CD8-positive, alpha-beta memory T cell (primary cell): ENCODE data around the gene RBMS3. TPM values are rescaled to one million over a fixed set of nuclear protein-coding genes. Genes with fewer than 3 reads are reported as not detected.

Experiments used
- CTCF ChIA-PET: fragments of 350-600 bp; sonication (Branson Sonifier 250); formaldehyde crosslinking; loops from one replicate; lab custom pipeline; 2021; ENCODE audit warnings: antibody characterized with exemption; lab: Charles Lee
- POLR2A ChIA-PET: fragments of 350-600 bp; sonication (Branson Sonifier 250); formaldehyde crosslinking; loops from one replicate; lab custom pipeline; 2021; ENCODE audit warnings: antibody characterized with exemption; lab: Charles Lee
- DNase-seq, 5 donors: peaks; one replicate each; pipeline versions ENCODE4 v3.0.0 to v3.0.0-alpha.2; 2020 to 2022; ENCODE audit warnings: mixed read lengths in 1 of 5
- H3K27ac ChIP-seq: one replicate; pipeline ENCODE4 v1.7.0; 2013; ENCODE audit warnings: low read depth, mild to moderate bottlenecking, low read length, moderate library complexity
- H3K27me3 ChIP-seq: 2 replicates; pipeline ENCODE4 v1.7.0; 2013; ENCODE audit warnings: low read length, mild to moderate bottlenecking; ENCODE audit not compliant: insufficient read depth, poor library complexity, severe bottlenecking
- H3K36me3 ChIP-seq: 2 replicates; pipeline ENCODE4 v1.7.0; 2013; ENCODE audit warnings: mild to moderate bottlenecking, low read length, moderate library complexity; ENCODE audit not compliant: insufficient read depth
- H3K4me1 ChIP-seq: 2 replicates; pipeline ENCODE4 v1.7.0; 2013; ENCODE audit warnings: mild to moderate bottlenecking, low read length, moderate library complexity; ENCODE audit not compliant: insufficient read depth
- H3K4me3 ChIP-seq: 2 replicates; pipeline ENCODE4 v1.7.0; 2013; ENCODE audit warnings: mild to moderate bottlenecking, low read length
- H3K9me3 ChIP-seq: 2 replicates; pipeline ENCODE4 v1.7.0; 2013; ENCODE audit warnings: mild to moderate bottlenecking, low read length
- H3K27ac Mint-ChIP-seq, 8 donors: one replicate each; pipeline ENCODE4 v1.8.0; 2020 to 2021; ENCODE audit warnings: mixed read lengths in 8 of 8, mild to moderate bottlenecking in 6 of 8, inconsistent platforms in 3 of 8, moderate library complexity in 3 of 8
- H3K27me3 Mint-ChIP-seq, 2 donors: one replicate each; pipeline ENCODE4 v1.8.0; 2020 to 2021; ENCODE audit warnings: mixed read lengths in 2 of 2, mild to moderate bottlenecking in 1 of 2, moderate library complexity in 1 of 2
- H3K36me3 Mint-ChIP-seq, 3 donors: one replicate each; pipeline ENCODE4 v1.8.0; 2020 to 2021; ENCODE audit warnings: mixed read lengths in 3 of 3, inconsistent platforms in 1 of 3, mild to moderate bottlenecking in 1 of 3
- H3K4me1 Mint-ChIP-seq, 3 donors: one replicate each; pipeline ENCODE4 v1.8.0; 2020 to 2021; ENCODE audit warnings: mixed read lengths in 3 of 3, inconsistent platforms in 1 of 3, mild to moderate bottlenecking in 1 of 3
- H3K4me3 Mint-ChIP-seq, 7 donors: one replicate each; pipeline ENCODE4 v1.8.0; 2020 to 2021; ENCODE audit warnings: mixed read lengths in 7 of 7, mild to moderate bottlenecking in 6 of 7, moderate library complexity in 4 of 7, inconsistent platforms in 2 of 7
- H3K9me3 Mint-ChIP-seq, 5 donors: one replicate each; pipeline ENCODE4 v1.8.0; 2020 to 2022; ENCODE audit warnings: mixed read lengths in 5 of 5, mild to moderate bottlenecking in 3 of 5, moderate library complexity in 2 of 5, inconsistent platforms in 1 of 5
- polyA plus RNA-seq: library from polyadenylated mRNA; unstranded; fragments of 300-500 nt; fragmentation: Illumina TruSeq; gene quantifications from one replicate; pipeline ENCODE4 v1.2.3, GENCODE V29; 2021
- total RNA-seq, 2 experiments: library from RNA; stranded (reverse); gene quantifications; one replicate each; pipeline ENCODE4 v1.2.3, GENCODE V29; 2021

RBMS3 gene
- total and polyA plus RNA-seq, 3 experiments from 2014 or later = 0.21 to 0.33 (median 0.22) TPM

DNA sequence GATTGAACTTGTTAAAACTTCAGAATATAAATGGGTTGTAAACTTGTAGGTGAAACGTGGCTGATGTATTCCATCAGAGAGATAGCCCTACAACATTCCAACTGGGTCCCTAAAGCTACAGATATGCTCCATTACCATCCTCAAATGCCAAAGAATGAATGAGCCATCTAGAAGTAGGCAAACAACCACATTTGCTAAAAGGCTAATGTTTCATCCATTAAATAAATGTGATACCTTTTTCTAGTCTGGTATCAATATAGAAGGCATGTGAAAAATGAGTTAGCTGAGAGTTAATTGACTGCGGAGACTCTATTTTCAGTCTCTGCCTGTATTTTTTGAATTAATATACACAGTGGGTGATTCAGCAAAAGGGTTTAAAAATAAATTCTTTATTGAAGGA is 203.8 kb downstream of the RBMS3 start:
- Histone ChIP-seq H3K9me3 (no peaks in the 10 kb centered on the region), H3K4me1 (no peaks in the 10 kb centered on the region), H3K27ac (no peak overlapping the region), H3K4me3 (no peak overlapping the region), H3K36me3 (no peaks in the 10 kb centered on the region), H3K27me3 (no peaks in the 10 kb centered on the region)
- H3K27me3 Mint-ChIP-seq = no peaks in the 10 kb centered on the region
- CTCF ChIA-PET = no interaction called here
- H3K9me3 Mint-ChIP-seq = peaks cover 0 to 7% (median 3%) of the 10 kb centered on the region in 5 donors
- DNase-seq = no peak
- POLR2A ChIA-PET = no interaction called here
- H3K4me1 Mint-ChIP-seq = no peaks in the 10 kb centered on the region
- H3K4me3 Mint-ChIP-seq = no peak overlapping the region
- H3K27ac Mint-ChIP-seq = no peak overlapping the region
- H3K36me3 Mint-ChIP-seq = no peaks in the 10 kb centered on the region

GRCh38 chr3:29486096-29486495 is 205.2 kb downstream of the RBMS3 start:
- CTCF ChIA-PET = no interaction called here
- no peak overlapping the region for H3K27ac ChIP-seq
- H3K4me3 ChIP-seq = no peak overlapping the region
- H3K27ac Mint-ChIP-seq = no peak overlapping the region
- H3K9me3 ChIP-seq = no peaks in the 10 kb centered on the region
- POLR2A ChIA-PET = no interaction called here
- no peaks in the 10 kb centered on the region for H3K27me3 Mint-ChIP-seq
- H3K36me3 ChIP-seq = no peaks in the 10 kb centered on the region
- H3K27me3 ChIP-seq = no peaks in the 10 kb centered on the region
- H3K9me3 Mint-ChIP-seq = peaks cover 0 to 16% (median 3%) of the 10 kb centered on the region in 5 donors
- no peak for DNase-seq
- H3K4me1 ChIP-seq = no peaks in the 10 kb centered on the region
- no peaks in the 10 kb centered on the region for H3K36me3 Mint-ChIP-seq
- H3K4me3 Mint-ChIP-seq = no peak overlapping the region
- no peaks in the 10 kb centered on the region for H3K4me1 Mint-ChIP-seq

GRCh38 chr3:29486917-29487316 is 206.0 kb downstream of the RBMS3 start:
- Histone ChIP-seq H3K9me3 (no peaks in the 10 kb centered on the region), H3K27ac (no peak overlapping the region), H3K4me1 (no peaks in the 10 kb centered on the region), H3K4me3 (no peak overlapping the region), H3K36me3 (no peaks in the 10 kb centered on the region), H3K27me3 (no peaks in the 10 kb centered on the region)
- POLR2A ChIA-PET = interaction anchor here (0.8 kb wide), 1 partner anchor 15 kb away, joined by 3 read pairs; no protein-coding TSS in a partner anchor
- CTCF ChIA-PET = no interaction called here
- H3K36me3 Mint-ChIP-seq = no peaks in the 10 kb centered on the region
- H3K27ac Mint-ChIP-seq = no peak overlapping the region
- DNase-seq = no peak
- H3K27me3 Mint-ChIP-seq = no peaks in the 10 kb centered on the region
- H3K4me3 Mint-ChIP-seq = no peak overlapping the region
- H3K4me1 Mint-ChIP-seq = no peaks in the 10 kb centered on the region
- peaks cover 0 to 16% (median 3%) of the 10 kb centered on the region in 5 donors for H3K9me3 Mint-ChIP-seq

DNA sequence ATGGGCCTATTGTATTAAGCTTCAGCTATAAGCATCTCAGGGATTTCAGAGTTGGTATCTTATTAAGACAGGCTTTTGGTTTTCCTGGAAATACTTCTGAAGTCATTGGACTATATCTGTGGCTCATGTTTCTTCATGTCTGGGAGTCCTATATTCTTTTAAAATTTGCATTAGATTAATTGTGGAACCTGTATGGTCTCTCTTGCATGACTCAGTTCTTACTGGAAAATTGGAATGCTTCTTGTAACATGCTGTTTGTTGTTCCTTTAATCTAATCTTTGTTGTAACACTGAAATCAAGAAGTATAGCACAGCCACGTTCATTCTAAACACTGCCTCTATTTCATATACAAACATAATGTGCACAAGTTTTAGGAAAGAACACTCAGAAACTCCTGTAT is 208.1 kb downstream of the RBMS3 start:
- Mint-ChIP-seq H3K9me3 (peaks cover 0 to 16% (median 3%) of the 10 kb centered on the region in 5 donors), H3K27ac (no peak overlapping the region), H3K4me3 (no peak overlapping the region), H3K36me3 (no peaks in the 10 kb centered on the region), H3K4me1 (no peaks in the 10 kb centered on the region), H3K27me3 (no peaks in the 10 kb centered on the region)
- Histone ChIP-seq H3K36me3 (no peaks in the 10 kb centered on the region), H3K27ac (no peak overlapping the region), H3K9me3 (no peaks in the 10 kb centered on the region), H3K27me3 (no peaks in the 10 kb centered on the region), H3K4me1 (no peaks in the 10 kb centered on the region), H3K4me3 (no peak overlapping the region)
- POLR2A ChIA-PET = no interaction called here
- no peak for DNase-seq
- CTCF ChIA-PET = no interaction called here

GRCh38 chr3:29493109-29493508 is 212.2 kb downstream of the RBMS3 start:
- Mint-ChIP-seq H3K27ac (no peak overlapping the region), H3K36me3 (no peaks in the 10 kb centered on the region), H3K27me3 (no peaks in the 10 kb centered on the region), H3K4me3 (no peak overlapping the region), H3K9me3 (peaks cover 0 to 24% (median 3%) of the 10 kb centered on the region in 5 donors), H3K4me1 (no peaks in the 10 kb centered on the region)
- Histone ChIP-seq H3K27me3 (no peaks in the 10 kb centered on the region), H3K27ac (no peak overlapping the region), H3K4me3 (no peak overlapping the region), H3K4me1 (no peaks in the 10 kb centered on the region), H3K36me3 (no peaks in the 10 kb centered on the region), H3K9me3 (no peaks in the 10 kb centered on the region)
- CTCF ChIA-PET = no interaction called here
- no peak for DNase-seq
- POLR2A ChIA-PET = no interaction called here

GRCh38 chr3:29494305-29495036 is 213.6 kb downstream of the RBMS3 start:
- POLR2A ChIA-PET = no interaction called here
- DNase-seq = no peak
- H3K4me1 ChIP-seq = no peaks in the 10 kb centered on the region
- Mint-ChIP-seq H3K4me1 (no peaks in the 10 kb centered on the region), H3K9me3 (peaks cover 0 to 17% (median under 1%) of the 10 kb centered on the region in 5 donors), H3K36me3 (no peaks in the 10 kb centered on the region), H3K27me3 (no peaks in the 10 kb centered on the region), H3K4me3 (no peak overlapping the region), H3K27ac (no peak overlapping the region)
- H3K27ac ChIP-seq = no peak overlapping the region
- no peaks in the 10 kb centered on the region for H3K27me3 ChIP-seq
- H3K36me3 ChIP-seq = no peaks in the 10 kb centered on the region
- H3K4me3 ChIP-seq = no peak overlapping the region
- H3K9me3 ChIP-seq = no peaks in the 10 kb centered on the region
- CTCF ChIA-PET = no interaction called here

DNA sequence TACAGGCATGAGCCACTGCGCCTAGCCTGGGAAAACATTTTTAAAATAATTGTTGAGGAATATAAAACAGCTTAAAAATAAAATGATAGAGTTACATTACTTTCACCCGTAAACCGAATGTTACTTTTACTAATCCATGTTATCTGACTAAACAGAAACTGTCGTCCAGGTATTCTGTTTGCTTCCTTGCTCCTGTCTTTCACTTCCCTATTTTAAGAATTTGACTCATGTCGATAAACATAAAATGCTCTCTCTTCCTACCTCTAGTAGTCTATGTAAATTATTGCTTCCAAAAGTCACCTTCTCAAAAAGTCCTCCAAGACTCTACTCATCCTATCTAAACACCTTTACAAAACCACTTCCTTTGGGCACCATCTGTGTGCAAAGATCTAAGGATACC is 216.4 kb downstream of the RBMS3 start:
- Mint-ChIP-seq H3K9me3 (peaks cover 0 to 8% (median 0%) of the 10 kb centered on the region in 5 donors), H3K4me3 (no peak overlapping the region), H3K4me1 (no peaks in the 10 kb centered on the region), H3K36me3 (no peaks in the 10 kb centered on the region), H3K27me3 (no peaks in the 10 kb centered on the region), H3K27ac (no peak overlapping the region)
- Histone ChIP-seq H3K9me3 (no peaks in the 10 kb centered on the region), H3K27ac (no peak overlapping the region), H3K36me3 (no peaks in the 10 kb centered on the region), H3K27me3 (no peaks in the 10 kb centered on the region), H3K4me1 (no peaks in the 10 kb centered on the region), H3K4me3 (no peak overlapping the region)
- ChIA-PET CTCF (no interaction called here), POLR2A (no interaction called here)
- DNase-seq = no peak

- Mint-ChIP-seq H3K27me3 (no peaks in the 10 kb centered on the region), H3K9me3 (peaks cover 0 to 19% (median 2%) of the 10 kb centered on the region in 5 donors), H3K4me1 (no peaks in the 10 kb centered on the region), H3K27ac (no peak overlapping the region), H3K4me3 (no peak overlapping the region), H3K36me3 (no peaks in the 10 kb centered on the region)
- Histone ChIP-seq H3K4me1 (no peaks in the 10 kb centered on the region), H3K27me3 (no peaks in the 10 kb centered on the region), H3K27ac (no peak overlapping the region), H3K4me3 (no peak overlapping the region), H3K36me3 (no peaks in the 10 kb centered on the region), H3K9me3 (no peaks in the 10 kb centered on the region)
- POLR2A ChIA-PET = no interaction called here
- CTCF ChIA-PET = no interaction called here
- no peak for DNase-seq
Measured at GRCh38 chr3:29502771-29503170, 221.9 kb downstream of the RBMS3 start.
